ENCODE data around the gene GOLGA6L4.
"Not testable (repeated sequence)": the region's sequence is repeated elsewhere in the genome, so short reads cannot be mapped to it uniquely, and the experiment has no call there.

GOLGA6L4 gene

DNA sequence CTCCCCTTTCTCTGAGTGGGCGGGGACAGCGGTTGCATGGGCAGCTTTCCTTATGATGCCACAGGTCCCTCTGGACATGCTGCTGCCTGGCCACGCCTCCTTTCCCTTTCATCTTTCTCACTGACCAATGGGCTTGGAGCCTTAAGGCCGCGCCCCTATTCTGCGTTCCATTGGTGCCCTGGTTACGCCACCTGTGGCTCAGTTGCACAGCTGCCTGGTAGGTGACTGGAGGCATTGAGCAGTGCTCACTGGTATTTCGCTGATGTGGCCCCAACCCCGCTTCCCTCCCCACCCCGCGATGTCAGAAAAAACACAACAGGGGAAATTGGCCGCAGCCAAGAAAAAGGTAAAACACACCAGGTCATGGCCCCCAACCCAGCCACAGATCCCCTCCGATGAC lies at the start of gene GOLGA6L4:
TSS of gene GOLGA6L4 (plus strand) at position 201 of the 400 bp plus-strand sequence. CDS start at position 263, 62 bp downstream.
- in situ Hi-C loops (cut with MboI; ENCODE audit: low sequenced_read_pairs): not testable (repeated sequence)

DNA sequence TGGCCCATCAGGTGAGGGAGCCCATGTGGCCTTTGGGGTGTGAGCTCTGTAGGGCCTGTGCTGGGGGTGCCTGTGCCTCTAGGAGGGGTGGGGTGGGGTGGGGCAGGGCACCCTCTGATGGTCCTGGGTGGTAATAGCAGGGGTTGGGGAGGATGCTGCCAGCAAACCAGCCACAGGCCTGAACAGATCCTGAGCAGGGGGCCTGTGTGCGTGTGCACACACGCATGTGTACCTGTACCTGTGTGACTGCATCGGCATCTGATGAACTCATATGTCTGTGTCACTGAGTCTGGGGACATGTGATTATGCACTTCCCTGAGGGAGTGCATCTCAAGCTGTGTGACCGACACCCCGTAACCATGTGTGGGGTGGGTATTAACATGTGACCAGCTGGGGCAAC lies 42.6 kb upstream of the GOLGA6L4 start:
- in situ Hi-C loops (cut with MboI; ENCODE audit: low sequenced_read_pairs): not testable (repeated sequence)

DNA sequence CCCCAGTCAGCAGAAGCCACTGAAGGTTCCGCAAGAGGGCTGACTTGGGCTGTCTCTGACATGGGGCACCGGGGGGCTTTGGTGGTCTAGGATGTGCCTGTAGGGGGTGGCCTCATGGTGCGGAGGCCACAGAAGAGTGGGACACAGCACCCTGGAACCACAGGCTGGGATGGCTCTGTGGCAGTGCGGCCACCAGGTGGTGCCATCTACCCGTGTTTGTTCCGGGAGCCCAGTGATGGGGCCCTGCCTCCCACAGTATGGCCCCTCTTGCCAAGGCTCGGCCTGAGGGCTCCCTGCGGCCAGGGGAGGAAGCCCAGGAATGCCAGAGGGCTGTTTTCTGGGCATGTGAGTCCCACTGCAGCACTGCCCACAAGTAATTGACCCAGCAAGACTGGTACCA lies 40.0 kb upstream of the GOLGA6L4 start:
- in situ Hi-C loops (cut with MboI; ENCODE audit: low sequenced_read_pairs): not testable (repeated sequence)

DNA sequence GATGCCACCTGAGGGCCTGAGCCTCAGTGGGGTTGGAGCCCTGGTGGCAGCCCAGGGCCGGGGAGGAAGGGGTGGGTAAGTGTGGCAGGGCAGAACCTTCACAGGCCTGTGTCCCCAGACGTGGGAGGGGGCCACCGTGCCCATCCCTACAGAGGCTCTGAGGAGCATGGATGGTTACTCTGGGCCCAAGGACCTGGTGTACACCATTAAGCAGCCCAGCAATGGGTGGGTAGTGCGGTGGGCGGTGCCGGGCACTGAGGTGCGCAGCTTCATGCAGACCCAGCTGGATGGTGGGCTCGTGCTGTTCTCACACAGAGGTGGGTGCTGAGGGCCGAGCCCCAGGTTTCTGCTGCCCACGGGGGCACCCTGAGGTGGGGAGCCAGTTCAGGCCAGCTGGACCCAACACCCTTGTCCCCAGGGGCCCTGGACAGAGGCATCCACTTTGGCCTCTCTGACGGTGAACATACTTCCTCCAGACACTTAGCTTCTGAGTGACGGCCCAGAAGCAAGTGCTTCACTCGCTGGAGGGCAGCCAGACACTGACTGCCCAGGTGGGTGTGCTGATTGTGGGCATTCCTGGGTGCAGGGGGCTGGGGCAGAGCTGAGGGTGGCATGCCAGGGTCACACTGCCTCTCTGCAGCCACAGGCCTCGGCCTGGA lies 38.9 kb upstream of the GOLGA6L4 start:
- in situ Hi-C loops (cut with MboI; ENCODE audit: low sequenced_read_pairs): not testable (repeated sequence)

DNA sequence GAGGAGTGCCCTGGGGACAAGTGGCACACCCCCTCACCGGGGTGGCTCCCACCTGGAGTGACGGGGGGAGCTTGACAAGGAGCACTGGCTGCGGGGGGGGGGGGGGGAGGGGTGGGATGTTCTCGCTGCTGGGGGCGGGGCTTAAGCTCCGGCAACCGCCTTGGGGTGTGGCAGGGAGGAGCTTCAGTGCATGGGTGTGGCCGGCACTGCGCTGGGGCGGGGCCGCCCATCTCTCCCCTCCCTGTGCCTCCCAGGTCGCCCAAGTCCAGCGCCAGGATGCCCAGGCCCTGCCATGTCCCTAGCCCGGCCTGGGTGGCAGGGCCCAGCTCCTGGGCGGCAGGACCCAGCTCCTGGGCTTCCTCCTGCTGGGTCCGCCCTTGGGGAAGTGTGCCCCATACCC lies 35.7 kb upstream of the GOLGA6L4 start:
- in situ Hi-C loops (cut with MboI; ENCODE audit: low sequenced_read_pairs): not testable (repeated sequence)

DNA sequence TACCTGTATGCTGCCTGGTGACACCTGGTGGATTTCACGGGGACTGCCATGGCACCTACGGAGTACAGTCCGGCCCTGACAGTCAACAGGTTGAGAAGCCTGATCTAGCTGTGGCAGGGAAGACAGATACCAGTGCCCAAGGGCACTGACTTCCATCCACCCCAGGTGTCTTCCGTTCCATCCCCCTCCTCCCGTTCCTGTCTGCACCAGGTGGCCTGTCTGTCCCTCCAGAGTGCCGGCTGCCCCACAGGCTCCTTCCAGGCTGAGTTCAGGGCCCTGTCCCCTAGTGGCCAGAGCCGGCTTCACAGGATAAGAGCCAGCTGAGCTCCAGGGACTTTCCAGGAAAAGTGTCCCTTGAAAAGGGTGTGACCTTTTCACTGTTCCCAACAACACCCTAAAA lies 10.9 kb downstream of the GOLGA6L4 start:
- in situ Hi-C loops (cut with MboI; ENCODE audit: low sequenced_read_pairs): not testable (repeated sequence)

Data from HL-60/S4 treated with retinoic acid at 250 ng/mL for 4 days and 3 days (cell line).